Dermis blood vessel endothelial cell (primary cell): ENCODE results near the gene PXDN. TPM values are rescaled to one million over a fixed set of nuclear protein-coding genes. Genes with fewer than 3 reads are reported as not detected.
"Not testable (repeated sequence)": the region's sequence is repeated elsewhere in the genome, so short reads cannot be mapped to it uniquely, and the experiment has no call there.

Experiments used
- DNase-seq: peaks from one replicate; pipeline ENCODE4 v3.0.0; 2010
- total RNA-seq: library from RNA; depleted of rRNA; stranded (reverse); fragments of >200 nt; gene quantifications from 2 replicates; pipeline ENCODE4 v1.2.3, GENCODE V29; 2014

PXDN gene
- total RNA-seq, 1 donor from 2014 or later, result 563 TPM

DNA sequence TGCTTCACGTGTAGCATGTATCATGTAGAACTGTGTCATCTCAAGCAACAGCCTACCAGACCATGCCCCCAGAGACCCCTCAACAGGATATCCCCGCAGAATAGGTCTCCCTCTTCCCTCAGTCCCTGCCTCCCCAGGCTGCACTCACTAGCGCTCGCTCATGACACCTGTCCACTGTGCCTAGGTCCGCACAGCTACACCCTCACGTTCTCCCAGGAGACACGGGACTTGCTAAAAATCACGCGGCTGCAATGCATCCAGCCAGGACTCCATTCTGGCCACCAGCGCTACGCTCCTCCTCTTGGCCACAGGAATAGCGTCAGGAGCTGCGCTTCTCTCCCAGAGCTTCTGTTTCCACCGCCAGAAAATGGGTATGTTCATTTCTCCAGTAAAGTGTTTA, 2.5 kb downstream of the PXDN start:
- DNase-seq, result no peak

DNA sequence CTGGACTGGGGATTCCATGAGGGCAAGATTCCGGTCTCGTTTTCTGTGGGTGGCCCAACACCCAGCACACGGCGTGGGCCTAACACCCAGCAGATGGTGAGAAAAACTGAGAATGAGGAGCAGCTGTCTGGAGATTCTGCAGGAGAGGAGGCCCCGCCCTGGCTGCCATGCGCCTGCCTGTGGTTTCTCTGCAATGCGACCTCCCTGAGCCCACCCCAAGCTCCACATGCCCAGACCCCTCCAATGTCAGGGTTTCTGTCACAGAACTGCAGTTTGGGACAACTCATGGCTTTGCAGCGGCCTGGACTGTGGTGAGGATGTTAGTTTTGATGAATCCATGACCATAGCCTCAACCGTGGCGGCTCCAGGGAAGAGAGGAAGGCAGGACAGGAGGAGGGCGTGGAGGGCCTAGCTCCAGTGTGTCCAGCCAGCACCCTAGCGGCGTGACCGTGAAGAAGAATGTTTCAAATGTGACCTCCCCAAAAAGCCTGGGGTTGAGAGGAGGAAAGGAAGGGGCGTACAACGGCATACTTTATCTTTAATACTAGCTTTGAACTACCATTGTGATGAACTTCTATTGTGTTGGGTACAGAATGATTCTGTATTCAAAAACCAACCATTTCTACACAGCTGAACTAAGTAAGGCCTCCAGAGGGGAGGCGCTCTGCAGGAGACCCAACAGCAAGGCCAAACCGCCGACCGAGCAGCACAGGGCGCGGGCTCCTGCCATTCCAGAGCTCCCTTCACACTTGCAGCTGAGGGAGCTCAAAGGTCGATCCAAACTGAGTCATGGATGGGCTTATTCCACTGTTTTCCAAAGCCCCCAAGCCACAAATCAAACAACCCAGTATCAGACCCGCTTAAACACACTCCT, 3.4 kb downstream of the PXDN start:
- no peak for DNase-seq

DNA sequence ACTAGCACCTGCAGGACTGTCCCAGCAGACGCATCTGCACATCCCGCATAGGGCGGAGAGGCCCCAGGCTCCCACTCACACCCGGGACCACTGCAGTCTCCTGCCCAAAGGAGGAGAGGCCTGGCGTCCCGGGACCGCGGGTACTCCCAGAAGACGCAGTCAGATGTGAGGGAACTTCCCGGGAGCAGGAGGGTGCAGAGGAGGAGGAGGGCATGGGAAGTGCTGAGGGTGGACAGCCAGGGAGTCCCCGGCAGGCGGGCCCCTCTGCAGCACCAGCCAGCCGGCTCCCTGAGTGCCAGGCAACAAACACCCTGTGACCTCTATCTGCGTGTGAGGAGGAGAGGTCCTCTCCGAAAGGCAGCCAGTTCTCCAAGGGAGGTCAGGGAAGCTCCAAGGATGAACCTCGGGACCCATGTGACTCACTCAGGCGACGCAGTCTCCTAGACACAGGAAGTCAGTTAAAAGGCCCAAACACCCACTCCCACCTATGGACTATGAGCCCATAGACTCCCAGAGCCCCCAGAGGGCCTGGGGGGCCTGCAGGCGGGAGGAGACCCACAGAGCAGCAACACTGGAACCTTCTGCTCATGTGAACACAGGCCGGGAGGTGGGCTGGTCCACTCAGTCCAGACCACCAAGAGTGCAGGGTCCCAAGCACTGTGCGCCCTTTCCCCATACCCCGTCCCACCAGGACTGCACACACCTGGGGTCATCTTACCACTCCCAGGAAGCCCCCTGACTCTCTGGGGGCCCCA, 4.2 kb downstream of the PXDN start:
- no peak for DNase-seq

DNA sequence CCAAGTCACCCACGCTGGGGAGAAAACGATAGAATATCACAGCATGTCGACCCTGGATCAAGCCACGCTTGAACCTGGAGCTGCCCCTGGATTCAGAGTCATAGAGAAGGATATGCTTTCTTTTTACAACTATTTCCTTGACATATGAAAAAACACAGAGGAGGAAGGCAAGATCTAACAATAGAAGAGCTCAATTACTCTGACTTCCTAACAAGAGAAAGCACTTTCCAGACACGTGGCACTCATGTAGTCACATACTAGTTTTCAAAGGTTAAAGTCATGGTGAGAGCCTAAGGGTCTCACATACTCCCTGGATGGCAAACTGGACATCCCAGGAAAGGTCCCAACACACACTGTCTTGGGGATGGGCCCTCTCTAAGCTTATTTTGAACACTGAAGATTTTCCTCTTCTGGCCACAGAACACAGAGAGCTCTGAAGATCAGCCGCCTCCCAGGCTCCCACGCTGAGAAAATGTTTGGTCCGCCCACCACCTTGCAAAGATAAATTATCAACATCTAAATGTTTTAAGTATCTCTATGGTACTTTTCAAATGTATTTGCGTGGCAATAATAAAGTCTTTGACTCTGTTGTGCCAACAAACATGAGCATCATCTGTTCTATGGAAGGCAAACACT, 4.9 kb downstream of the PXDN start:
- peak; percentile 83 for DNase-seq

DNA sequence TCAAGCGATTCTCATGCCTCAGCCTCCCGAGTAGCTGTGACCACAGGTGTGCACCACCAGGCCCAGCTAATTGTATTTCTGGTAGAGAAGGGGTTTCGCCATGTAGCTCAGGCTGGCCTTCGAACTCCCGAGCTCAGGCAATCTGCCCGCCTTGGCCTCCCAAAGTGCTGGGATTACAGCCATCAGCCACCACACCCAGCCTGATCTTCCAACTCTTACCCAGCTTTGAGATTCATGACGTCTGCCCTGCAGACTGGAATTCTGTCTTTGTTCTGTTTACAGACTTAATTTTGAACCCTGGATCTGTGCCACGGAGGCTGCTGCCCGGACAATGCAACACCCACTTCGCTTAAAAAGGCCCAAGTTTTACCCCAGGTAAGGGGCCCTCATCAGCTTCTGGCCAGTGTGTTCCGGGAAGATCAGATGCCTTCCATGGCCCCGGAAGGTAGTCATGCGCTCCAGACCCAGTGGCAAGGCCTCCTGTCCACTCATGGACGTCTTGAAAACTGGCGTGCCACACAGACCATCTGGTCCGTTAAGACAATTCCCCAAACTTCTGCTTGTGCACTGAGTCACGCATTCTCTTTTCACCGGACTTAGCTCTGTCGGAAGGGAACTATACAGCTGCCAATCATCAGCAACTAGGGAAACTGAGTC, 5.5 kb downstream of the PXDN start:
- DNase-seq, result no peak

DNA sequence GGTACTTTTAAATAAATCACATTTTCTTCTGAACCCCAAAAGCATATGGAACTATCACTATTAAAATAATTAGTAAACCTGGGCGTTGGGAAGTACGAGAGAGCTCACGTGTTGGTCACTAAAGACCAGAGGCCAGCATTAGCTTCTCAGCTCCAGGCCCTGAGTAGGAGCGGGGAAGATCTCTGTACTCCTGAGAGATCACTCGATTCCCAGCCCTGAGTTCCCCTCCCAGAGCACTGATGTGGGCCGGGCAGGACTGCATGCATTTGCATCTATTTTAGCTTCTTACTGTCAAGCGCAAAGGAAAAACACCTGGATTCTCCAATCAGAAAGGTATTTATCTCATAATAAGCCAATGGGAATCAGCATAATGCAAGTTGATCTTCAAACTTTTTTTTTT, 6.2 kb downstream of the PXDN start:
- DNase-seq, result no peak

DNA sequence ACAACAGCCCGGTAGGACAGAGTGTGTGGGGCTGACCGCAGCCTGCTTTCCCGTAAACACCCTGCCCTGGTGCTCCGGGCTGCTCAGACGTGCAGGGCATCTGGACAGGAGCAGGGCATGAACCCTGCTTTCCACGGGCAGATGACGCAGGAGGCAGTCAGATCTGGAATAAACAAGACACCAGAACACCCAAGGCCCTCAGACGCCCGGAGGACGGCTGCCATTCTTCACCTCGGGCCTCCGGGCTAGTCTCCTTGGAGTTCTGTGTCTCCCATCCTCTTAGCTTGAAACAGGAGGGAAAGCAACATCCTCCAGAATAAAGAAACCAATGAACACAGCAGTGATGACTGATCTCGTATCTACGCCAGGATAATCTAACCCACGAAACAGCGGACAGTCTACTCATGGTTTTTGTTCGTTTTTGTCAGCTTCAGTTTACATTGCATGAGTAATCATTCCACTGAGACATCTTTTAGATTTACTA, 7.3 kb downstream of the PXDN start:
- no peak for DNase-seq

DNA sequence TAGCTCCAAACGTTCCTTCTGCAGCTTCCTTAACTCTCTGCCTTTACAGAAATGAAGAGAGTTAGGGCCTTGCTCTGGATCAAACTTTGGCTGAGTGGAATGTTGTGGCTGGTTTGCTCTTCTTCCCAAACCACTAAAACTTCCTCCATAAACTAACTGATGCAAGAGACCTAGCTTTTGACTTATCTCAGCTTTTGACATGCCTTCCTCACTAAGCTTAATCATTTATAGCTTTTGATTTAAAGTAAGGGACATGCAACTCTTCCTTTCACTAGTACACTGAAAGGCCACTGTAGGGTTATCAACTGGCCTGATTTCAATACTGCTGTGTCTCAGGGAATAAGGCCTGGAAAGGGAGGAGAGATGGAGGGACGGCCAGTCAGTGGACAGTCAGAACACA, 8.3 kb downstream of the PXDN start:
- no peak for DNase-seq

DNA sequence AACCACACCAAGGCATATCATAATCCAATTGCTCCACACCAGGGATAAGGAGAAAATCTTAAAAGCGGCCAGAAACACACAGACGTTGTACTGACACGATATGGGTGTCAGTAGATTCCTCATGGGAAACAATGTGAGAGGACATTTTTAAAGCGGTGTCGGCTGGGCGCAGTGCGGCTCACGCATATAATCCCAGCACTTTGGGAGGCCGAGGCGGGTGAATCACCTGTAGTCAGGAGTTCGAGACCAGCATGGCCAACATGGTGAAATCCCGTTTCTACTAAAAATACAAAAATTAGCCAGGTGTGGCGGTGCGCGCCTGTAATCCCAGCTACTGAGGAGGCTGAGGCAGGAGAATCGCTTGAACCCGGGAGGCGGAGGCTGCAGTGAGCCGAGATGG, 11.0 kb downstream of the PXDN start:
- DNase-seq, result not testable (repeated sequence)

DNA sequence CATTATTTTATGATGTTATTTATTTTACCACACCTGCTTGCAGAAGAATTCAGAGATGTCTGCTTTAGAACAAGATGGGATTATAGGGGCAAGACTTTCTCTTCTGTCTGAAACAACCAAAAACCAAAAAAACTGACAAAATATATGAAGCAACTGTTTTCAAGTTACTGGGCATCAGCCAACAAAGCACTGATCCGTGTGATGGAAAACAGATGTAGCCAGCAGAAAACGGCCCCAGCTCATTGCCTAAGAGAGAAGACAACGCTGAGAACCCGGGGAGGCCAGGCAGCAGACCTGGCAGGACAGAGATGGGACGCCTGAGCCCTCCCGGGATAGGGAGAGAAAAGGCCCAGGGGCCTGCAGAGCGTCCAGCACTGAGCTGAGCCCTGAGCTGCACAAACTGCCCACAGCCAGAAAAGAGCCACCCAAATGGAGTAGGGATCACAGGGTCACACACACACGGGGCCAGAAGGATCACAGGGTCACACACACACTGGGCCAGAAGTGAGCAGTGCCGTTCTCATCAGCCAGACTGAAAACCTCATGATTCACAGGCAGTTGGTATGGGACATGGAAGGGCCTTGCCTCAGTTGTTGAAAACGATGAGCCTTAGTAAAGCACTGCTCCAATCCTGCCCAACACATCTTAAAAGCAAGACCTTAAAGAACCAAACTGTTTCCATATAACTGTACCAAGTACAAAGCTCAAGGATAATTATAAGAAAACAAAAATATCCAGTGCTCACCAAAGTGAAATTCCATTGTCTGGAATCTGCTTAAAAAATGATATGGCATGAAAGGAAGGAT, 12.1 kb downstream of the PXDN start:
- DNase-seq, result no peak

DNA sequence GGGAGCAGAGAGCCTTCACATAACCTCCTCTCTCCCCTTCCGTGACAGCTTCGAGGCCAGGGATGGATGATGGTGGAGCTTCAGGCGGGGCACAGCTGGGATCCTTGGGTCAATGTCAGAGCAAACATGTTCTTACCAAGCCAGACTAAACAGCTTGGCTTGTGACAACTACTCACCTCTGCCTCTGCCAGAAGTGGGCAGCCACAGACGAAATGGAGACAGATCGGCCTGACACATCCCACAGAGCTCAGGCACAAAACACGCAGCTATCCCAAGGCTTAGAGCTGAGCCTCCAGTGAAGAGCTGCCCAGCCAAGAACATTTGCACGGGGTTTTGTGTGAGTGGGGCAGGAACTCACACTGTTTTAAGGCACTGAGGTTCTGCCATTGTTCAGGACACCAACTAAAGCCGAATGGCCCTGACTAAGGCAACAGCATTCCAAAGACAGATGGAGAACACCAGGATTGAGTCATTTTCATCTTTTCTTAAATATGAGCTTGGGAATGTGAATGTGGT, 12.8 kb downstream of the PXDN start:
- DNase-seq, result peak; percentile 38

DNA sequence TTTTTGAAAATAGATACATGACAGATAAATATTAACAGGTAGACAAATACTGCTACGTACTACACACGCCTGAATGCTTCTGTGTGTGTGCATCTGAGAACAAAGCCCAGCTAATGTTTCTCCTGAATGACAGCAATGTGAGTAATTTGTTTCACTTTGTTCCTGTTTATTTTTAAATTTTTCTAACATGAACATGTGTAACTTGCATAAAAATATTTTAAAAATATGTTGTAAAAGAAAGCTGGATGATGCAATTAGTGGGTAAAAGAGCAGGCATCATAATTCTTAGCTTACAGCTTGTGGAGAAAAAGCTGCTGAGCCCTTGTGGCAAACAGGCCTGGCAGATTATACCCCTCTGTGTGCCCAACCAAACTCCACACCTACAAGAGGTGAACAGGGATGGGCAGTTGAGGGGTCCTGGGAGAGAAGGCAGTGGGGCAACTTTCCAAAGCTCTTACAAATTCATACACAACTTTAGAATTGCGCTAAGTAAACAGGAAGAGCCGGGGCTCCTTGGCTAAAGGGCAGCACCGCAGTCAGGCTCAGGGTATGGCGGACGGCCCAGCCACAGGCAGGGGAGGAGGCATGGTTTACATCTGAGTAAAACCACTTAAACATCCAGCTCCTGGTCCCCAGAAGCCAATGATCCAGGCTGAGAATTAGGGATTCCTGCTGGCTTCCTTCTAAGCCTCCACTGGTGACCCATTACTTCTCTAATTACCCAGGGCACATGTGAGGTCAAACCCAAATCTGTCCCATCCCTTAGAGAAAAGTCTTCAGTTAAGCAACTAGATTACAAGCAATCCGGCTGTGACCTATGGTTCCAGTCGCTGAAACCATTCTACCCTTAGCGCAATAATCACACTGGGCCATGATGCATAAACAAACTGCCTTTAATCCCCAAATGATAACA, 14.0 kb downstream of the PXDN start:
- DNase-seq, result peak; percentile 44

DNA sequence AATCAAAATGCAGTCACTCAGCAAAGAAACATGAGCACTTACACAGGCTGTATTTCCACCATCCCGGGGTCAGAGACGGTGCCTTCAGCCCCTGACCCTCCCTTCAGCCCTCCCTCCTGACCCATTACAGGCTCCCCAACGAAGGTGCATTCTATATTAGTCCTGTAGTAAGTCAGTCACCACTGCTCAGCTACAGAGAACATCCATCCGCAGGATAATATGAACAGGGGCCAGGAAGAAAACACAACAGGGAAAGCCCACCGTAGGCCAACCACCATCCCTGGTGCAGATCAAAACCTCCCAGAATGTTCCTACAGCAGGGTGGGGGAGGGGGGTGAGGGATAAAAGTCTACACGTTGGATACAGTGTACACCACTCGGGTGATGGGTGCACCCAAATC, 15.1 kb downstream of the PXDN start:
- no peak for DNase-seq

DNA sequence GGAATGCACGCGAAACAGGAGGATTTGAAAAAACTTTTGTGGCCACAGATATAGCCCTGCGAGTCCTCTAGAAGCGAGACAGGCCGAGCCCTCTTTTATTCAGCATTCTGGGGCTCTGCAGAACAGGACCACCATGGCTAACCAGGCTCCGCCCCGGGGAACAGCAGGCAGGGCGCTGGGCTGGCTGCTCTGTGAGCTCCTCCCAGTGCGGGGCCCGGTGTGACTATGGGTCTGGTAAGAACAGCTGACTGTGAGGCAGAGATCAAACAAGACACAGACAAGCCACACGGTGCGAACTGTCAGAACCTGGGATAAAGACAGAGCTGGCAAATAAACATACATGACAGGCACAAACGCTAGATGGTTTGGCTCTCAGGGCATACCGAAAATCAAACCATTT, 15.5 kb downstream of the PXDN start:
- DNase-seq, result peak; percentile 46

DNA sequence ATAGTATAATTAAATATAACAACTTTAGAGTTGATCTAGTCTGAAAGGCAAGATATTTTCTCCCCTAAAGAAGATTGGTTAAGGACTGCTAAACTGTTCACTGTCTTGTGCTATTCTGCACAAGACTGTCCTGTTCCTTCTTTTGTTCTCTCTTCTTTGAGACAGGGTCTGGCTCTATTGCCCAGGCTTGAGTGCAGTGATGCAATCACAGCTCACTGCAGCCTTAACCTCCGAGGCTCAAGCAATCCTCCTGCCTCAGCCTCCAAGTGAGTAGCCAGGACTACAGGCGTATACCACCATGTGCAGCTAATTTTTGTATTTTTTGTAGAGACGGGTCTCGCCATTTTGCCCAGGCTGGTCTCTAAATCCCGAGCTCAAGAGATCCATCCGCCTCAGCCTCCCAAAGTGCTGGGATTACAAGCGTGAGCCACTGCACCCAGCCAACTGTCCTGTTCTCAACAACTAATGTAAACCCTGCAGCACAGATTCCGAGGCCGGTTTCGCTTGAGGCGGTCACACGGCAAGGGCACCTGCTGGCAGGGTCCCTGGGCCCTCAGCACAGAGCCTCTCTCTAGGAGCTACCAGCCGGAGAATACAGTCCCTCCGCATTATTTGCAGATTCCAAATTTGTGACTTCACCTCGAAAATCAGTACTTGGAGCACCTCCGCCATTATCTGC, 16.4 kb downstream of the PXDN start:
- no peak for DNase-seq

DNA sequence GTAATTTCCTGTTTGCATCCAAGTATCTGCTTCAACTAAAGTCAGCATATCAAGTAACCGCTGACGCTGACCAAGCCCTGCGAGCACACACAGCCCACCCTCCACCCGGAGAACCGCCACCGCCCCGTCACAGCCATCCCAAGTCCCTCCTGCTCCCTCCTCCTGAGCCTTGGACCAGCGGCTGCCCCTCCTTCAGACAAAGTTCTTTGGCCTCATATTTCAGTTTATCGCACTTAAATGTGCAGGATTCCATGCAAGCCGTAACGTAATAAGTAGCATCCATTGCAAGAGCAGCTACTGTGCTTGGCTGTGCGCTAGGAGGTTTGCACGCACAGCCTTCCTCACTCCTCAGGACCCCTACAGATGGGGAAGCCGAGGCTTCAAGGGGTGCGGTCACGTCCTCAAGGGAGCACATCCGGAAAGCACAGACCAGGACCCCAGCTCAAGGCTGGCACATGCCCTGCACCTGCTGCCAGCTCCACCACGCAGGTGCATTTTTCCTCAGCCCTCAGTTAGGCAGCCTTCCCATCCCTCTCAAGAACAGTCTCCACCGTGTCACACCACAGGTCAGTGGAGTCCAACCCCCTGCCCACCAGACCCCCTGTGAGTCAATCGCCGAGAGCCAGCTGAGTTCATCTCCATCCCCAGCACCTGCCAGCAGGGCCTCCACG, 17.1 kb downstream of the PXDN start:
- DNase-seq, result peak; percentile 54

DNA sequence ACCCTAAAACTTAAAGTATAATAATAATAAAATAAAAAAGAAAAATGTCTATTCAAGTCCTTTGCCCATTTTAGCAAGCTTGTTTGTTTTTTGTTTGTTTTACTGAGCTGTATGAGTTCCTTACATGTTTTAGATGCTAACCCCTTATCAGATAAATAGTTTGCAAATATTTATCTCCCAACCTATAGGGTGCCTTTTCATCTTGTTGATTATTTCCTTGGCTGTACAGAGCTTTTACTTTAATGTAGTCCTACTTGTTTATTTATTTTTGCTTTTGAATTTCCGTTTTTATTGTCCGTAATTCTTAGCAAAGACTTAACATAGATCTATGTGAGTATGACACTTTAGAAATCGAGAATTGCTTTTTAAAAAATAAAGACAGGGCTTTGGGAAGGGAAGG, 17.8 kb downstream of the PXDN start:
- DNase-seq, result no peak

DNA sequence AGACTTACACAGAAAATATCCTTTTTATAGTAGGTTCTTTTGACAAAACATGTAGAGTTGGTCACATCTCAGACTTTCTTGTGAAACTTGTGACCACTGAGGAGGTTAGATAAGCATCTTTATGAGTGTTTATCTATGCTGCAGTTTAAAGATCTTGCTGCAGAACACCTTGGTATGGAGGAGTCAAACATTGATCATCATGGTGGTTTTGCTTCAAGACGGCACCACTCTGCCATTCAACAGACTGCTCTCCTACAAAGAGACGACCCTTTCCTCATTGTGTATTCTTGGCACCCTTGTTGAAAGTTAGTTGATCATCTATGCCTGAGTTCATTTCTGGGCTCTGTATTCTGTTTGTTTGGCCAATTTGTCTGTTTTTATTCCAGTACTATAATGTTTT, 20.0 kb downstream of the PXDN start:
- DNase-seq, result not testable (repeated sequence)

DNA sequence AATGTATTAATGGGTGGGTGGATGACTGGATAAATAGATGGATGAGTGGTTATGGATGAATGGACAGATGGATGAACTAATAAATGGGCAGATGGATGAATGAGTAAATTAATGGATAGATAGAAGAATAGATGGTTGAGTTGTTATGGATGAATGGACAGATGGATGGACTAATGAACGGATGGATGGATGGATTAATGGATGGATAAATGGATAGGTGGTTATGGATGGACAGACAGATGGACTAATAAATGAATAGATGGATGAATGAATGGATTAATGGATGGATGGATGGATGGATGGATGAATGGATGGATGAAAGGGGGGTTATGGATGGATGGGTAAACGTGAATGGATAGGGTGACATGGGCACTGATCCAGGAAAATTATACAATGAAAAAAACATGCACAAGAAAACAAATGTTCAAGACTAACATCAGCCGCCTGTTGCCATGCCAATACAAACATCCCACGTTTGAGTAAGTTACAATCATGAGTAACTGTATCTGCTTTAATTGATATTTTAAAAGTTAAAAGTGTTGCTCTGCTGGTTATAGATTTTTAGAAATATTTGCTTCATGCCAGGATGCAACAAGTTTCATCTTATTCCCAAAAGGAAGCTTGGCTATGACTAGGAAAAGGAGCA, 20.8 kb downstream of the PXDN start:
- peak; percentile 66 for DNase-seq
